ENCODE measurements around the gene POR.
A peak's percentile ranks its signal among the peaks of the same experiment; 100 is the strongest.
"Not testable (repeated sequence)": the region's sequence is repeated elsewhere in the genome, so short reads cannot be mapped to it uniquely, and the experiment has no call there.

Gene POR

GRCh38 chr7:75885036-75885435 lies 29.9 kb upstream of the POR start:
- DNase-seq: no peak

GRCh38 chr7:75887669-75888369 lies 27.1 kb upstream of the POR start:
- DNase-seq: no peak

- DNase-seq: no peak
These were observed 26.3 kb upstream of the POR start for GRCh38 chr7:75888464-75889222.

- DNase-seq: no peak
These were observed 25.6 kb upstream of the POR start for GRCh38 chr7:75889223-75889825.

- DNase-seq: peak; percentile 38
These were observed 25.1 kb upstream of the POR start for GRCh38 chr7:75889826-75890225.

GRCh38 chr7:75891237-75891636 lies 23.7 kb upstream of the POR start:
- DNase-seq: not testable (repeated sequence)

GRCh38 chr7:75891815-75892411 lies 23.0 kb upstream of the POR start:
- no peak for DNase-seq

- DNase-seq: no peak
These were observed 22.2 kb upstream of the POR start for GRCh38 chr7:75892634-75893272.

- DNase-seq: no peak
These were observed 18.1 kb upstream of the POR start for GRCh38 chr7:75896803-75897327.

- no peak for DNase-seq
These were observed 14.2 kb upstream of the POR start for GRCh38 chr7:75900617-75901315.

GRCh38 chr7:75905785-75906604 lies 9.0 kb upstream of the POR start:
- DNase-seq: peak; percentile 36

GRCh38 chr7:75906991-75907667 lies 7.8 kb upstream of the POR start:
- no peak for DNase-seq

- DNase-seq: not testable (repeated sequence)
These were observed 7.3 kb upstream of the POR start for GRCh38 chr7:75907668-75908039.

- DNase-seq: no peak
These were observed 5.3 kb upstream of the POR start for GRCh38 chr7:75909521-75910132.

- not testable (repeated sequence) for DNase-seq
These were observed 3.8 kb upstream of the POR start for GRCh38 chr7:75911186-75911585.

- no peak for DNase-seq
These were observed 1.5 kb upstream of the POR start for GRCh38 chr7:75913437-75913836.

GRCh38 chr7:75914169-75914654 lies 743 bp upstream of the POR start:
- DNase-seq: no peak

GRCh38 chr7:75915416-75916156 lies 631 bp downstream of the POR start:
- DNase-seq: no peak

GRCh38 chr7:75916259-75916658 lies 1.3 kb downstream of the POR start:
- no peak for DNase-seq
